Vagina (tissue), 2 donors: Measurements from ENCODE around the gene LCN1.

Source experiments
- POLR2A ChIP-seq, 2 donors: fragments of 450-650 bp; IDR thresholded peaks; one replicate each; pipeline ENCODE4 v1.6.1; 2017; ENCODE audit warnings: antibody characterized with exemption in 2 of 2, mild to moderate bottlenecking in 2 of 2, moderate library complexity in 2 of 2
- POLR2AphosphoS5 ChIP-seq, 2 donors: sonication (generic); formaldehyde crosslinking; IDR thresholded peaks; one replicate each; pipeline ENCODE4 v1.9.0; 2017; ENCODE audit warnings: antibody characterized with exemption in 2 of 2, mild to moderate bottlenecking in 2 of 2, low read depth in 1 of 2; ENCODE audit not compliant: insufficient read depth in 1 of 2
- TF ChIP-seq, protein P1 (sequence below), 3 experiments: fragments of 450-650 bp in 2 of 3; fragments of 200-600 bp in 1 of 3; sonication (generic) in 1 of 3; IDR thresholded peaks; one replicate each; pipeline ENCODE4 v1.5.1; 2017 to 2019; ENCODE audit warnings: antibody characterized with exemption in 3 of 3, mild to moderate bottlenecking in 2 of 3, moderate library complexity in 2 of 3

GRCh38 chr9:135533113-135533512 lies 11.9 kb downstream of the LCN1 start:
- TF ChIP-seq POLR2A (IDR thresholded peaks at IDR 0.05) = no peak
- TF ChIP-seq, protein P1, sequence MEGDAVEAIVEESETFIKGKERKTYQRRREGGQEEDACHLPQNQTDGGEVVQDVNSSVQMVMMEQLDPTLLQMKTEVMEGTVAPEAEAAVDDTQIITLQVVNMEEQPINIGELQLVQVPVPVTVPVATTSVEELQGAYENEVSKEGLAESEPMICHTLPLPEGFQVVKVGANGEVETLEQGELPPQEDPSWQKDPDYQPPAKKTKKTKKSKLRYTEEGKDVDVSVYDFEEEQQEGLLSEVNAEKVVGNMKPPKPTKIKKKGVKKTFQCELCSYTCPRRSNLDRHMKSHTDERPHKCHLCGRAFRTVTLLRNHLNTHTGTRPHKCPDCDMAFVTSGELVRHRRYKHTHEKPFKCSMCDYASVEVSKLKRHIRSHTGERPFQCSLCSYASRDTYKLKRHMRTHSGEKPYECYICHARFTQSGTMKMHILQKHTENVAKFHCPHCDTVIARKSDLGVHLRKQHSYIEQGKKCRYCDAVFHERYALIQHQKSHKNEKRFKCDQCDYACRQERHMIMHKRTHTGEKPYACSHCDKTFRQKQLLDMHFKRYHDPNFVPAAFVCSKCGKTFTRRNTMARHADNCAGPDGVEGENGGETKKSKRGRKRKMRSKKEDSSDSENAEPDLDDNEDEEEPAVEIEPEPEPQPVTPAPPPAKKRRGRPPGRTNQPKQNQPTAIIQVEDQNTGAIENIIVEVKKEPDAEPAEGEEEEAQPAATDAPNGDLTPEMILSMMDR (IDR thresholded peaks at IDR 0.05) = no peak
- TF ChIP-seq POLR2AphosphoS5 (IDR thresholded peaks at IDR 0.05; ENCODE audit: insufficient read depth in 1 of 2, low read depth in 1 of 2) = no peak
